Measurements from ENCODE around the gene MMP8.
"Not testable (repeated sequence)": the region's sequence is repeated elsewhere in the genome, so short reads cannot be mapped to it uniquely, and the experiment has no call there.

MMP8 gene

GRCh38 chr11:102724904-102725500 is at the start of gene MMP8:
TSS of gene MMP8 (minus strand) at chr11:102724954. CDS start at chr11:102724855, 99 bp downstream.
- no peak for DNase-seq (ENCODE audit: low read depth in 2 of 2)

- DNase-seq (ENCODE audit: low read depth in 2 of 2), result no peak
Measured at GRCh38 chr11:102773386-102773785, 48.6 kb upstream of the MMP8 start.

GRCh38 chr11:102771351-102771750 is 46.6 kb upstream of the MMP8 start:
- DNase-seq (ENCODE audit: low read depth in 2 of 2), result no peak

DNA sequence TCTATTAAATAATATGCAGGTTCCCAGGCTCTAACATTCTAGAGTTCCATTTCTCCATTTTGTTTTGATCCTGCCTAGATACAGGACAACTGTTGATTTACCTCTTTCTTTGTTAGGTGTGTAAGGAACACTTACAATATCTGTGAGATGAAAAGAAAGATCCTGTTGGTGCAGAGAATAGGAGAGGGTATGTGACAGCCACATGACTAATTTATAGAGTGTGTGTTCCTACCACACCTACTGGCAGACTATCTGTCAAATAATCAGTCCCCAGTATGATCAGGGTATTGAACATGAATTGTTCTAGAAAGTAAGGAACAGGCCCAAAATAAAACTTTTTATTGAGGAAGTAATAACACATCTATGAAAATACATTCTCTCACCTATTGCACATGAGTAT is 45.4 kb upstream of the MMP8 start:
- DNase-seq (ENCODE audit: low read depth in 2 of 2), result no peak

DNA sequence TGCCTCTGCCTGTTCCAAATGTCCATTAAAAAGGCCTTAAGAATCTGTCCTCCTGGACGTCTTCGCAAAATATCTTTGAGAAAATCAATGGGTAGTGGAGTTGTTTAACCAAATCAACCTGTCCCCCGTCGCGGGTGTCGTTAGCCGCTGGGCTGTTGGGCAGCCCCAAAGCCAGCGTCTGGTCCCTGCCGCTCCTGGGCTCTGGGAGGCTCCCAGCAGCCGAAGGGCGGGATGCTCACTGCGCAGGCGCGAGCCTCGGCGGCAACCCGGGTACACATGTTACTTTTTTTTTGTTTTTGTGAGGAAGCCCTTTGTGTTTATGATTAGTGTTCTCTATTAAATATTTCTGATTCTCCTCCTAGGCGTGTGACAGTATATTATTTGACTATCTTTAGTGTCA is 43.0 kb upstream of the MMP8 start:
- no peak for DNase-seq (ENCODE audit: low read depth in 2 of 2)

- DNase-seq (ENCODE audit: low read depth in 2 of 2), result no peak
Measured at GRCh38 chr11:102763440-102763839, 38.7 kb upstream of the MMP8 start.

- no peak for DNase-seq (ENCODE audit: low read depth in 2 of 2)
Measured at GRCh38 chr11:102762361-102762767, 37.6 kb upstream of the MMP8 start.

DNA sequence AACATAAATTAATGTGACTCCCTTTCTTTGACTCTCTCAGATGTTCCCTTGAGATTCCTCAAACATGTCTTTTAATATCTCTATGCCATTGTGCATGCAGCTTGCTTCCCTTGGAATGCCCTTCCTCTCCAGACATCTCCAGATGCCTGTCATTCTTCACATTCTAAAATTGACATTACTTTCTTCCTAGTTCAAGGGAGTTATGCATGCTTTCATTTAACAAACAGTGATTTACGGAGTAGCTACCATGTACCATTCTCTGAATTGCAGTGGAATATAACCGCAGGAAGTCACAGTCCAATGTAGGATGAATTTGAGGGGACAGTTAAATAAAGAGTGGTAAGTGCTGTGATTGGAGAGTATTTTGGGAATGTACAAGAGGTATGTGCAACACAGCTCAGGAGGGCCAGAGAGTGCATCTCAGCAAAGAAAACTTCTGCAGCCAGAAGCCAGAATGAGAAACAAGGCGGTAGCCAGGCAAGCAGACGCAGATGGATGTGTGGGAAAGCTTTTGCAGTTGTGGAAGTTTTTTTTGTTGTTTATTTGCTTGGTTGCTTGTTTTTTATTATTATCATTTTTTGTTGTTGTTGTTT is 37.0 kb upstream of the MMP8 start:
- no peak for DNase-seq (ENCODE audit: low read depth in 2 of 2)

GRCh38 chr11:102760344-102761035 is 35.7 kb upstream of the MMP8 start:
- DNase-seq (ENCODE audit: low read depth in 2 of 2), result no peak

- no peak for DNase-seq (ENCODE audit: low read depth in 2 of 2)
Measured at GRCh38 chr11:102757823-102758549, 33.2 kb upstream of the MMP8 start.

GRCh38 chr11:102753267-102753666 is 28.5 kb upstream of the MMP8 start:
- DNase-seq (ENCODE audit: low read depth in 2 of 2), result no peak

- no peak for DNase-seq (ENCODE audit: low read depth in 2 of 2)
Measured at GRCh38 chr11:102751673-102752072, 26.9 kb upstream of the MMP8 start.

DNA sequence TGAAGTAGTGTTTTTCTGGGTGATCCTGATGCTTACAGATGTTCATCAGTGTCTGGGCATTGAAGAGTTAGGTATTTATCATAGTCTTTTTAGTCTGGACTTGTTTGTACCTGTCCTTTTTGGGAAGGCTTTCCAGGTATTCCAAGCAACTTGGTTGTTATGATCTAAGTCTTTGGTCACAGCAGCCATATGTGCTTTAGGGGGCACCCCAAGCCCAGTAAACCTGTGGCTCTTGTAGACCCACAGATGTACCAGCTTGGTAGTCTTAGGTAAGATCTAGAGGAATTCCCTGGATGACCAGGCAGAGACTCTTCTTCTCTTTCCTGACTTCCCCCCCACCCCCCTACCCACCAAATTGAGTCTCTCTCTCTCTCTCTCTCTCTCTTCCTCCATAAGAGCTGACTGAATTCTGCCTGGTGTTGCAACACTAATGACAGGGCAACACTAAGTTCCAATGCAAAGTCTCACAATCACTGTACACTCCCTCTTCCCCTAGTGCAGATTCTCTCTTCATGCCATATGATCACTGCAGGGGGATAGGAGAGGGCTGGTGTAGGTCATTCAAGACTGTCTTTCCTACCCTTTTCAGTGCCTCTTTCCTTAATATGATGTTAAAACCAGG is 24.5 kb upstream of the MMP8 start:
- no peak for DNase-seq (ENCODE audit: low read depth in 2 of 2)

DNA sequence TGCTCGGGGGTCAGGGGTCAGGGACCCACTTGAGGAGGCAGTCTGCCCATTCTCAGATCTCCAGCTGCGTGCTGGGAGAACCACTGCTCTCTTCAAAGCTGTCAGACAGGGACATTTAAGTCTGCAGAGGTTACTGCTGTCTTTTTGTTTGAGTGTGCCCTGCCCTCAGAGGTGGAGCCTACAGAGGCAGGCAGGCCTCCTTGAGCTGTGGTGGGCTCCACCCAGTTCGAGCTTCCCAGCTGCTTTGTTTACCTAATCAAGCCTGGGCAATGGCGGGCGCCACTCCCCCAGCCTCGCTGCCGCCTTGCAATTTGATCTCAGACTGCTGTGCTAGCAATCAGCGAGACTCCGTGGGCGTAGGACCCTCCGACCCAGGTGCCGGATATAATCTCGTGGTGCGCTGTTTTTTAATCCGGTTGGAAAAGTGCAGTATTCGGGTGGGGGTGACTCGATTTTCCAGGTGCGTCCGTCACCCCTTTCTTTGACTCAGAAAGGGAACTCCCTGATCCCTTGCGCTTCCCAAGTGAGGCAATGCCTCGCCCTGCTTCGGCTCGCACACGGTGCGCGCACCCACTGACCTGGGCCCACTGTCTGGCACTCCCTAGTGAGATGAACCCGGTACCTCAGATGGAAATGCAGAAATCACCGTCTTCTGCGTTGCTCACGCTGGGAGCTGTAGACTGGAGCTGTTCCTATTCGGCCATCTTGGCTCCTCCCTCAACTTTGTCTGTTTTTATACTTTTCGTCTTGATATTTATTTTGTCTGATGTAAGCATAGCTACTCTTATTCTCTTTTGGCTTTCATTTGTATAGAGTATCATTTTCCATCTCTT is 22.2 kb upstream of the MMP8 start:
- DNase-seq (ENCODE audit: low read depth in 2 of 2), result not testable (repeated sequence)

DNA sequence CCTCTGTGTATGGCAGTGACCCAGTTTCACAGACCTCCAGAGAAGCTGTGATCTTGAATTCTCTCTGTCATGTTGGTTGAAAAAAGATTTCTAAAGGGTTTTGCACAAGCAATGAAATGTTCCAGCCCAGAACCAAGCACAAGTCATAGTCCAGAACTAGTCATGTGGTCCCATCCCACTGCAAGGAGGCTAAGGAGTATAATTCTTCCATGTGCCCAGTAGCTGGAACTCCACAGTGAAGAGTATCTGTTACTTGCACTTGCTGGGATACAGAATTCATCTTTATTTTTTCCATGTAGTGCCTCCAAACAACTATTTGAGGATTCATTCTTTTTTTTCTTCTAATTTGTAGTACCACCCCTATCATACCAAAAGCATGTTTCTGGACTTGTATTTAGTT is 9.9 kb upstream of the MMP8 start:
- no peak for DNase-seq (ENCODE audit: low read depth in 2 of 2)

GRCh38 chr11:102733232-102733875 is 8.6 kb upstream of the MMP8 start:
- DNase-seq (ENCODE audit: low read depth in 2 of 2), result no peak

DNA sequence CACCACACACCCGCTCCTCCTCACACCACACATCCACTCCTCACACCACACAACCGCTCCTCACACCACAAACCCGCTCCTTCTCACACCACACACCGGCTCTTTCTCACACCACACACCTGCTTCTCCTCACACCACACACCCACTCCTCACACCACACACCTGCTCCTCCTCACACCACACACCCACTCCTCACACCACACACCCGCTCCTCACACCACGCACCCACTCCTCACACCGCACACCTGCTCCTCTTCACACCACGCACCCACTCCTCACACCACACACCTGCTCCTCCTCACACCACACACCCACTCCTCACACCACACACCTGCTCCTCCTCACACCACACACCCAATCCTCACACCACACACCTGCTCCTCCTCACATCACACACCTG is 6.2 kb upstream of the MMP8 start:
- DNase-seq (ENCODE audit: low read depth in 2 of 2), result not testable (repeated sequence)

GRCh38 chr11:102729849-102730815 is 5.4 kb upstream of the MMP8 start:
- DNase-seq (ENCODE audit: low read depth in 2 of 2), result no peak

DNA sequence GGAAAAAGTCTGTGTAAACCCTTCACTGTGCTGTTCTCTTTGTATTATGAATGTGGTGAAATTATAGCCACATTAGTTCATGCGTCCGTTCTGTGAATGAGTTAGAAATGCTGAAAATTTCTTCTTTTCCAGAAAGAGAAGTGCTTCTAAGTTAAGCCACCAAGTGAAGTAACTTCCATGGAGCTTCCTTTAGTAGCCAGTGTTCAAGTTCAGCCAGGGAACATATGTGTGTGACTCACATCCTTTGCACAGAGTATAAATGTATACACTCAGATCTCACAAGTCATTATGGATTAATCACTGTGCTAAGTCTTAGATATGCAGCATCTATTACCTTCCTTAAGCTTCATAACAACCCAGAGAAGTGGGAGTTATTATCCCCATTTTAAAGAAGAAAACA is 3.1 kb upstream of the MMP8 start:
- DNase-seq (ENCODE audit: low read depth in 2 of 2), result no peak

DNA sequence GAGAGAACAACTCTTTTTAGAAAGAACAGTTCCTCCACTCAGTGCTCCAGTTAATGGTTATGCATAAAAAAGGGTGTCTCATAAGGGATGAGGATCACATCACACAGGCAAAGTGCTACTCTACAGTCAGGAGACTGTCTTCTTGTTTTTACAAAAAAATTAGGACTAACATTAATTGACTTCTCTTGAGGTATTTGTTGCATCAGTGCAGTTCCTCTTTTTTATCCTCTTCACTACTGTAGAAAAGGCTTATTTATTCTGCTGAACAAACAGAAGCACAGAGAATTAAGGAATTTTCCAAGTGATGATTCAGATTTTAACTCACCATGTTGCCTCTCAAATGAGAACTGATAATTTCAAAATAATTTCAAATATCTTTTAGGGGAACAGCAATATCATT is 1.9 kb downstream of the MMP8 start:
- DNase-seq (ENCODE audit: low read depth in 2 of 2), result no peak
